Heart left ventricle (tissue), 16 donors: ENCODE data around the gene LAGE3. TPM values are rescaled to one million over a fixed set of nuclear protein-coding genes. Genes with fewer than 3 reads are reported as not detected.
"Not testable (repeated sequence)": the region's sequence is repeated elsewhere in the genome, so short reads cannot be mapped to it uniquely, and the experiment has no call there.

Experiments
- ATAC-seq, 4 donors: fragments of 200-7000 bp; cut with Tn5 transposase; one replicate each; pipeline ENCODE4 v1.9.1; 2020 to 2022; ENCODE audit warnings: moderate library complexity in 4 of 4, mild to moderate bottlenecking in 3 of 4, moderate number of reproducible peaks in 1 of 4
- DNase-seq, 5 donors: peaks; one replicate each; pipeline ENCODE4 v3.0.0-alpha.2; 2020
- H3K27ac ChIP-seq, 12 donors: fragments of 200-600 bp; sonication (generic) in 4 of 12; one replicate each; pipeline versions ENCODE4 v1.5.0 to v1.8.0; 2016 to 2022; ENCODE audit warnings: mild to moderate bottlenecking in 2 of 12
- H3K27me3 ChIP-seq, 9 donors: fragments of 200-600 bp; sonication (generic) in 2 of 9; one replicate each; pipeline versions ENCODE4 v1.5.1 to v1.8.0; 2016 to 2022; ENCODE audit warnings: mild to moderate bottlenecking in 3 of 9
- H3K36me3 ChIP-seq, 9 donors: fragments of 200-600 bp; sonication (generic) in 2 of 9; one replicate each; pipeline versions ENCODE4 v1.5.0 to v1.8.0; 2018 to 2022; ENCODE audit warnings: mild to moderate bottlenecking in 2 of 9
- H3K4me1 ChIP-seq, 12 donors: fragments of 200-600 bp; sonication (generic) in 4 of 12; one replicate each; pipeline versions ENCODE4 v1.5.0 to v1.8.0; 2016 to 2022; ENCODE audit warnings: mild to moderate bottlenecking in 3 of 12
- H3K4me3 ChIP-seq, 12 donors: fragments of 200-600 bp; sonication (generic) in 4 of 12; one replicate each; pipeline versions ENCODE4 v1.5.0 to v1.8.0; 2017 to 2022; ENCODE audit warnings: mild to moderate bottlenecking in 9 of 12, moderate library complexity in 4 of 12
- H3K9me3 ChIP-seq, 12 donors: fragments of 200-600 bp; sonication (generic) in 4 of 12; one replicate each; pipeline versions ENCODE4 v1.5.0 to v1.8.0; 2016 to 2022; ENCODE audit warnings: mild to moderate bottlenecking in 1 of 12
- CTCF ChIP-seq, 12 donors: fragments of 200-600 bp; sonication (generic) in 4 of 12; IDR thresholded peaks; one replicate each; pipeline versions ENCODE4 v1.5.0 to v1.8.0; 2018 to 2022; ENCODE audit warnings: antibody characterized with exemption in 12 of 12, mild to moderate bottlenecking in 5 of 12
- POLR2A ChIP-seq, 2 donors: fragments of 450-650 bp; IDR thresholded peaks; one replicate each; pipeline ENCODE4 v1.6.1; 2017; ENCODE audit warnings: antibody characterized with exemption in 2 of 2, mild to moderate bottlenecking in 2 of 2, moderate library complexity in 2 of 2
- WGBS, 4 donors: extraction: QIAGEN DNeasy Blood & Tissue Kit in 2 of 4; methylation state at CpG; one replicate each; pipeline versions ENCODE4 v1.1.5 to v1.1.7; 2013 to 2018; 5-methylcytosine and 5-hydroxymethylcytosine counted together
- intact Hi-C, 10 donors: fragments of 100-400 bp; cut with DNase I; formaldehyde crosslinking; loops; one replicate each; pipeline versions ENCODE4 v1.11.1 to v1.14.2; 2022
- polyA plus RNA-seq, 2 donors: library from polyadenylated mRNA; stranded (reverse); fragments of 200-250 nt; gene quantifications; one replicate each; pipeline ENCODE4 v1.2.3, GENCODE V29; 2013
- total RNA-seq, 9 donors: library from RNA; depleted of rRNA in 2 of 9; stranded (reverse); fragments of >200 nt in 2 of 9; fragmentation: NEBNext Ultra II Directional in 3 of 9; extraction: Animal tissue kit (Norgen Biotek cat#: 25700) in 3 of 9; gene quantifications; one replicate each; pipeline versions ENCODE4 v1.1.0 to v1.2.4, GENCODE V29; 2016 to 2023
- donor health status: ischemic (EF 13 %, LVEDD 7.1; RV severe dilation, severe dysfunction).
- donor health status: healthy with polysubstance abuse.
- donor health status: DM: no; HTN: yes; CAD: no.
- donor health status: DM: no; HTN: no; CAD: no.
- donor health status: ischemic (EF 25% LVEDD 6.9; RV normal size, moderate dysfunction).
- donor health status: ischemic (EF 25% LVEDD 5.7; RV mildly dilated, moderate dysfunction).
- donor health status: healthy.
- donor health status: DM: yes; HTN: yes; CAD: no.
- donor health status: ischemic (EF 35%, LVEDD 5.7; RV mildly dilated, moderate dysfunction).
- donor health status: nonischemic (EF 11% LVEDD 7.7; RV severe dilation, severe dysfunction).
- donor health status: DM: yes; HTN: yes; CAD: no.
- donor health status: PGD.
- donor health status: ischemic (EF 29% LVEDD 5.4; RV normal size, mild dysfunction).
- donor health status: nonischemic (EF 23%, LVEDD 6.1; RV moderate dilation, normal function).

LAGE3 gene
- total and polyA plus RNA-seq, 11 donors, result 15.1 to 26.8 (median 18.9) TPM

- Histone ChIP-seq H3K27ac (no peak overlapping the region), H3K4me3 (no peak overlapping the region), H3K9me3 (peaks cover 0 to 10% (median 0%) of the 10 kb centered on the region in 12 donors), H3K36me3 (peaks cover 0 to 29% (median 10%) of the 10 kb centered on the region in 9 donors), H3K27me3 (peaks cover 0 to 3% (median 0%) of the 10 kb centered on the region in 9 donors), H3K4me1 (peaks cover 0 to 5% (median 0%) of the 10 kb centered on the region in 12 donors)
- DNase-seq, result no peak
- intact Hi-C loops, result no loop called here
- 87 to 95% (median 92%) methylated on average over 21 to 37 of the region's 37 CpGs for WGBS, 4 donors
- TF ChIP-seq POLR2A (IDR thresholded peaks at IDR 0.05) (no peak), CTCF (IDR thresholded peaks at IDR 0.05) (no peak)
- ATAC-seq, result peak in 1 of 4 donors; percentile 29
Observed at GRCh38 chrX:154506483-154507332, 27.6 kb upstream of the LAGE3 start.

- intact Hi-C loops, result no loop called here
- 72 to 85% (median 77%) methylated on average over 5 to 12 of the region's 12 CpGs for WGBS, 4 donors
- Histone ChIP-seq H3K27me3 (peaks cover 0 to 3% (median 0%) of the 10 kb centered on the region in 9 donors), H3K27ac (no peak overlapping the region), H3K4me1 (no peaks in the 10 kb centered on the region), H3K9me3 (peaks cover 0 to 10% (median 0%) of the 10 kb centered on the region in 12 donors), H3K36me3 (peaks cover 0 to 29% (median 10%) of the 10 kb centered on the region in 9 donors), H3K4me3 (no peak overlapping the region)
- no peak for TF ChIP-seq POLR2A (IDR thresholded peaks at IDR 0.05)
- TF ChIP-seq CTCF (IDR thresholded peaks at IDR 0.05), result no peak
- ATAC-seq, result no peak
- DNase-seq, result no peak
Observed at GRCh38 chrX:154505734-154506133, 26.7 kb upstream of the LAGE3 start.

- no peak overlapping the region for H3K4me3 ChIP-seq
- ATAC-seq (no peak), DNase-seq (no peak)
- 84 to 92% (median 86%) methylated on average over 3 of the region's 3 CpGs for WGBS, 4 donors
- H3K4me1 ChIP-seq, result no peaks in the 10 kb centered on the region
- intact Hi-C loops, result no loop called here
- H3K27me3 ChIP-seq, result no peaks in the 10 kb centered on the region
- H3K27ac ChIP-seq, result no peak overlapping the region
- peaks cover 0 to 20% (median 8%) of the 10 kb centered on the region in 9 donors for H3K36me3 ChIP-seq
- no peak for TF ChIP-seq POLR2A (IDR thresholded peaks at IDR 0.05)
- no peak for TF ChIP-seq CTCF (IDR thresholded peaks at IDR 0.05)
- H3K9me3 ChIP-seq, result no peaks in the 10 kb centered on the region
Observed at GRCh38 chrX:154502989-154503388, 23.9 kb upstream of the LAGE3 start.

- no peaks in the 10 kb centered on the region for H3K4me1 ChIP-seq
- H3K27ac ChIP-seq, result no peak overlapping the region
- peaks cover 0 to 16% (median 6%) of the 10 kb centered on the region in 9 donors for H3K36me3 ChIP-seq
- ATAC-seq, result no peak
- H3K27me3 ChIP-seq, result no peaks in the 10 kb centered on the region
- no peak for TF ChIP-seq CTCF (IDR thresholded peaks at IDR 0.05)
- no peak for TF ChIP-seq POLR2A (IDR thresholded peaks at IDR 0.05)
- no peak for DNase-seq
- H3K9me3 ChIP-seq, result no peaks in the 10 kb centered on the region
- intact Hi-C loops, result no loop called here
- H3K4me3 ChIP-seq, result no peak overlapping the region
- WGBS, 4 donors, result 79 to 90% (median 85%) methylated on average over 8 of the region's 8 CpGs
Observed at GRCh38 chrX:154502098-154502497, 23.0 kb upstream of the LAGE3 start.

- H3K9me3 ChIP-seq, DNase-seq, H3K4me3 ChIP-seq, intact Hi-C loops, H3K4me1 ChIP-seq, H3K27me3 ChIP-seq, ATAC-seq, H3K27ac ChIP-seq: not testable (repeated sequence)
- 91 to 97% (median 95%) methylated on average over 7 of the region's 7 CpGs for WGBS, 4 donors
- peaks cover 0 to 13% (median 0%) of the 10 kb centered on the region in 9 donors for H3K36me3 ChIP-seq
Observed at GRCh38 chrX:154501423-154501822, 22.3 kb upstream of the LAGE3 start.

GRCh38 chrX:154496591-154497137, 17.6 kb upstream of the LAGE3 start:
- H3K4me1 ChIP-seq, H3K9me3 ChIP-seq, H3K4me3 ChIP-seq, H3K27ac ChIP-seq, H3K27me3 ChIP-seq, intact Hi-C loops, ATAC-seq, H3K36me3 ChIP-seq, DNase-seq: not testable (repeated sequence)
- 73 to 90% (median 84%) methylated on average over 4 of the region's 4 CpGs for WGBS, 4 donors
